Common myeloid progenitor, CD34-positive (primary cell): ENCODE results near the gene ITM2C.

Experiments
- CTCF ChIA-PET: fragments of 350-600 bp; sonication (Branson Sonifier 250); formaldehyde crosslinking; loops from one replicate; lab custom pipeline; 2021; ENCODE audit warnings: antibody characterized with exemption; lab: Charles Lee
- POLR2A ChIA-PET: fragments of 350-600 bp; sonication (Branson Sonifier 250); formaldehyde crosslinking; loops from one replicate; lab custom pipeline; 2021; ENCODE audit warnings: antibody characterized with exemption; lab: Charles Lee
- DNase-seq, 3 donors: peaks; one replicate each; pipeline versions ENCODE4 v3.0.0 to v3.0.0-alpha.2; 2013
- H3K27ac ChIP-seq, 2 experiments: 1 replicate in 1 of 2; 2 replicates in 1 of 2; pipeline ENCODE4 v1.7.0; 2013; ENCODE audit warnings: inconsistent platforms in 2 of 2, low read length in 2 of 2, mild to moderate bottlenecking in 2 of 2, low read depth in 1 of 2, moderate library complexity in 1 of 2; ENCODE audit not compliant: severe bottlenecking in 2 of 2, insufficient read depth in 1 of 2, poor library complexity in 1 of 2
- H3K27me3 ChIP-seq, 5 experiments: replicated peaks in 2 of 5; 1 replicate in 3 of 5; 2 replicates in 2 of 5; pipeline versions ENCODE4 v1.6.1 to v1.7.0; 2013; ENCODE audit warnings: low read length in 4 of 5, mild to moderate bottlenecking in 2 of 5, moderate library complexity in 2 of 5, inconsistent platforms in 1 of 5; ENCODE audit not compliant: insufficient read depth in 5 of 5, control insufficient read depth in 4 of 5
- H3K36me3 ChIP-seq, 4 experiments: 1 replicate in 2 of 4; 2 replicates in 2 of 4; pipeline versions ENCODE4 v1.6.1 to v1.7.0; 2013; ENCODE audit warnings: low read length in 3 of 4, control low read depth in 1 of 4, mild to moderate bottlenecking in 1 of 4; ENCODE audit not compliant: control insufficient read depth in 4 of 4, insufficient read depth in 4 of 4
- H3K4me1 ChIP-seq, 4 experiments: 1 replicate in 3 of 4; 2 replicates in 1 of 4; pipeline versions ENCODE4 v1.6.1 to v1.7.1; 2013; ENCODE audit warnings: low read length in 3 of 4, mild to moderate bottlenecking in 3 of 4, control low read depth in 1 of 4, inconsistent platforms in 1 of 4, moderate library complexity in 1 of 4; ENCODE audit not compliant: control insufficient read depth in 4 of 4, insufficient read depth in 4 of 4; ENCODE audit errors: control extremely low read depth in 1 of 4
- H3K4me3 ChIP-seq, 7 experiments: 1 replicate in 4 of 7; 2 replicates in 3 of 7; pipeline versions ENCODE4 v1.5.1 to v1.7.0; 2013; ENCODE audit warnings: mild to moderate bottlenecking in 7 of 7, low read length in 6 of 7, moderate library complexity in 6 of 7, inconsistent platforms in 2 of 7, low read depth in 2 of 7, control low read depth in 1 of 7; ENCODE audit not compliant: insufficient read depth in 4 of 7, control insufficient read depth in 1 of 7; ENCODE audit errors: extremely low read depth in 1 of 7
- H3K9me3 ChIP-seq, 5 experiments: 1 replicate in 4 of 5; 2 replicates in 1 of 5; pipeline versions ENCODE4 v1.6.1 to v1.7.1; 2013; ENCODE audit warnings: low read length in 4 of 5, mild to moderate bottlenecking in 2 of 5, inconsistent platforms in 1 of 5, low read depth in 1 of 5, moderate library complexity in 1 of 5; ENCODE audit not compliant: control insufficient read depth in 4 of 5, insufficient read depth in 2 of 5; ENCODE audit errors: control extremely low read depth in 1 of 5
- WGBS: methylation state at CpG from one replicate; pipeline ENCODE4 v1.1.5; 2013; ENCODE audit not compliant: insufficient coverage; 5-methylcytosine and 5-hydroxymethylcytosine counted together

The ITM2C gene

GRCh38 chr2:230910546-230911177 is 45.9 kb downstream of the ITM2C start:
- no peak overlapping the region for H3K4me3 ChIP-seq
- no peaks in the 10 kb centered on the region for H3K27me3 ChIP-seq
- ChIA-PET POLR2A (no interaction called here), CTCF (interaction anchor here (0.9 to 2.3 kb wide), 6 partner anchors 20 to 88 kb away, joined by 3 to 8 read pairs (median 4); no protein-coding TSS in a partner anchor)
- peak; percentile 13 to 62 (median 57) for DNase-seq
- no peaks in the 10 kb centered on the region for H3K9me3 ChIP-seq
- WGBS = 75% methylated on average over 12 of the region's 13 CpGs
- no peaks in the 10 kb centered on the region for H3K36me3 ChIP-seq
- peaks cover 0 to 18% (median 8%) of the 10 kb centered on the region in 4 experiments for H3K4me1 ChIP-seq
- H3K27ac ChIP-seq = no peak overlapping the region

GRCh38 chr2:230912046-230912445 is 47.3 kb downstream of the ITM2C start:
- Histone ChIP-seq H3K4me1 (peaks cover 0 to 18% (median 8%) of the 10 kb centered on the region in 4 experiments), H3K4me3 (no peak overlapping the region), H3K9me3 (no peaks in the 10 kb centered on the region), H3K27ac (no peak overlapping the region), H3K27me3 (no peaks in the 10 kb centered on the region), H3K36me3 (no peaks in the 10 kb centered on the region)
- CTCF ChIA-PET = interaction anchor here (0.9 to 3.5 kb wide), 20 partner anchors 8 to 98 kb away, joined by 3 to 38 read pairs (median 6); partner anchors contain the start of gene GPR55
- no peak for DNase-seq
- POLR2A ChIA-PET = no interaction called here
- 98% methylated on average over 5 of the region's 5 CpGs for WGBS

GRCh38 chr2:230912724-230913123 is 48.0 kb downstream of the ITM2C start:
- no peaks in the 10 kb centered on the region for H3K36me3 ChIP-seq
- no peak overlapping the region for H3K27ac ChIP-seq
- H3K4me3 ChIP-seq = no peak overlapping the region
- ChIA-PET POLR2A (no interaction called here), CTCF (interaction anchor here (0.7 to 3.5 kb wide), 28 partner anchors 9 to 98 kb away, joined by 3 to 38 read pairs (median 5); partner anchors contain the start of genes GPR55 and ITM2C)
- peaks cover 0 to 18% (median 8%) of the 10 kb centered on the region in 4 experiments for H3K4me1 ChIP-seq
- WGBS = 100% methylated on average over 1 of the region's 5 CpGs
- no peaks in the 10 kb centered on the region for H3K27me3 ChIP-seq
- no peak for DNase-seq
- no peaks in the 10 kb centered on the region for H3K9me3 ChIP-seq

GRCh38 chr2:230913406-230914143 is 48.8 kb downstream of the ITM2C start:
- POLR2A ChIA-PET = interaction anchor here (0.7 kb wide), 1 partner anchor 85 kb away, joined by 3 read pairs; no protein-coding TSS in a partner anchor
- WGBS = 68% methylated on average over 4 of the region's 5 CpGs
- no peaks in the 10 kb centered on the region for H3K36me3 ChIP-seq
- H3K9me3 ChIP-seq = no peaks in the 10 kb centered on the region
- CTCF ChIA-PET = interaction anchor here (0.7 to 3.5 kb wide), 25 partner anchors 9 to 94 kb away, joined by 3 to 38 read pairs (median 4); partner anchors contain the start of genes GPR55 and ITM2C
- H3K4me3 ChIP-seq = no peak overlapping the region
- H3K27ac ChIP-seq = no peak overlapping the region
- peaks cover 0 to 18% (median 8%) of the 10 kb centered on the region in 4 experiments for H3K4me1 ChIP-seq
- H3K27me3 ChIP-seq = no peaks in the 10 kb centered on the region
- DNase-seq = peak; percentile 82 to 93 (median 91)

- Histone ChIP-seq H3K9me3 (no peaks in the 10 kb centered on the region), H3K27ac (no peak overlapping the region), H3K27me3 (no peaks in the 10 kb centered on the region), H3K4me3 (no peak overlapping the region), H3K4me1 (peaks cover 0 to 18% (median 8%) of the 10 kb centered on the region in 4 experiments), H3K36me3 (no peaks in the 10 kb centered on the region)
- DNase-seq = no peak
- 96% methylated on average over 2 of the region's 3 CpGs for WGBS
- CTCF ChIA-PET = interaction anchor here (3.4 to 3.5 kb wide), 2 partner anchors 71 to 92 kb away, joined by 24 to 38 read pairs; no protein-coding TSS in a partner anchor
- POLR2A ChIA-PET = no interaction called here
These were observed 50.1 kb downstream of the ITM2C start for GRCh38 chr2:230914886-230915285.

GRCh38 chr2:230915319-230915718 is 50.6 kb downstream of the ITM2C start:
- H3K36me3 ChIP-seq = no peaks in the 10 kb centered on the region
- ChIA-PET POLR2A (no interaction called here), CTCF (interaction anchor here (1.0 to 3.5 kb wide), 3 partner anchors 34 to 92 kb away, joined by 3 to 38 read pairs (median 24); no protein-coding TSS in a partner anchor)
- 96% methylated on average over 5 of the region's 6 CpGs for WGBS
- no peak overlapping the region for H3K4me3 ChIP-seq
- no peaks in the 10 kb centered on the region for H3K27me3 ChIP-seq
- DNase-seq = no peak
- peaks cover 0 to 18% (median 8%) of the 10 kb centered on the region in 4 experiments for H3K4me1 ChIP-seq
- no peaks in the 10 kb centered on the region for H3K9me3 ChIP-seq
- H3K27ac ChIP-seq = no peak overlapping the region
